SK-N-MC (cell line): ENCODE results near the gene PRXL2A.

Experiments used
- DNase-seq: peaks from one replicate; pipeline ENCODE4 v3.0.0-alpha.2; 2011; ENCODE audit warnings: low read depth, low spot score
- H3K27ac ChIP-seq: fragments of 200-600 bp; sonication (generic); 2 replicates; pipeline ENCODE4 v1.5.1; 2016; ENCODE audit warnings: mixed run types
- H3K36me3 ChIP-seq: fragments of 200-600 bp; sonication (generic); 2 replicates; pipeline ENCODE4 v1.6.1; 2017; ENCODE audit warnings: antibody characterized with exemption, low read length, mixed read lengths; ENCODE audit not compliant: insufficient read depth
- H3K4me3 ChIP-seq: fragments of 200-600 bp; sonication (generic); 2 replicates; pipeline ENCODE4 v1.5.1; 2016
- H3K9ac ChIP-seq: fragments of 200-600 bp; sonication (generic); 2 replicates; pipeline ENCODE4 v1.8.0; 2017; ENCODE audit warnings: mixed run types, mixed read lengths; ENCODE audit not compliant: insufficient read length
- H3K9me3 ChIP-seq: fragments of 200-600 bp; sonication (generic); 2 replicates; pipeline ENCODE4 v1.6.1; 2017; ENCODE audit warnings: low read depth, mild to moderate bottlenecking, antibody characterized with exemption, low read length, moderate library complexity, mixed read lengths
- EZH2 ChIP-seq: fragments of 200-600 bp; sonication (generic); IDR thresholded peaks from one replicate; pipeline ENCODE4 v1.6.1; 2017; ENCODE audit warnings: antibody characterized with exemption
- FOXP2 ChIP-seq: optimal IDR thresholded peaks from 2 replicates; pipeline ENCODE3; 2011; ENCODE audit warnings: mild to moderate bottlenecking, moderate library complexity; ENCODE audit not compliant: insufficient read depth; ENCODE audit errors: extremely low read length, control extremely low read depth
- POLR2AphosphoS5 ChIP-seq: IDR thresholded peaks from 2 replicates; pipeline ENCODE4 v1.6.1; 2012; ENCODE audit warnings: mild to moderate bottlenecking, low read depth, low read length, borderline replicate concordance

The PRXL2A gene

GRCh38 chr10:80407812-80408241, 524 bp upstream of the PRXL2A start:
- DNase-seq = no peak
- peak overlapping the region; percentile 77 for H3K9ac ChIP-seq
- H3K4me3 ChIP-seq = peak overlapping the region; percentile 81
- H3K36me3 ChIP-seq = no peaks in the 10 kb centered on the region
- no peak overlapping the region for H3K27ac ChIP-seq
- no peak for TF ChIP-seq EZH2
- no peak for TF ChIP-seq POLR2AphosphoS5
- H3K9me3 ChIP-seq = no peaks in the 10 kb centered on the region

- DNase-seq = no peak
- TF ChIP-seq FOXP2 = no peak
- no peak for TF ChIP-seq POLR2AphosphoS5
- Histone ChIP-seq H3K36me3 (no peaks in the 10 kb centered on the region), H3K9ac (peak overlapping the region; percentile 77), H3K27ac (no peak overlapping the region), H3K9me3 (no peaks in the 10 kb centered on the region), H3K4me3 (peak overlapping the region; percentile 81)
These were observed 770 bp downstream of the PRXL2A start for GRCh38 chr10:80409121-80409520.

GRCh38 chr10:80410122-80410521, 1.8 kb downstream of the PRXL2A start:
- no peak for DNase-seq
- no peaks in the 10 kb centered on the region for H3K36me3 ChIP-seq
- no peak overlapping the region for H3K9ac ChIP-seq
- H3K9me3 ChIP-seq = no peaks in the 10 kb centered on the region
- TF ChIP-seq EZH2 (no peak), FOXP2 (no peak), POLR2AphosphoS5 (no peak)
- peak overlapping the region; percentile 81 for H3K4me3 ChIP-seq
- H3K27ac ChIP-seq = peak overlapping the region; percentile 16; the same call in 1 of the 2 replicates

- peak overlapping the region; percentile 16; the same call in 1 of the 2 replicates for H3K27ac ChIP-seq
- H3K9ac ChIP-seq = no peak overlapping the region
- no peaks in the 10 kb centered on the region for H3K9me3 ChIP-seq
- DNase-seq = no peak
- no peak for TF ChIP-seq POLR2AphosphoS5
- TF ChIP-seq FOXP2 = no peak
- no peak for TF ChIP-seq EZH2
- no peaks in the 10 kb centered on the region for H3K36me3 ChIP-seq
- H3K4me3 ChIP-seq = peak overlapping the region; percentile 81
These were observed 2.3 kb downstream of the PRXL2A start for GRCh38 chr10:80410578-80411145.

GRCh38 chr10:80411267-80411668, 2.9 kb downstream of the PRXL2A start:
- Histone ChIP-seq H3K36me3 (no peaks in the 10 kb centered on the region), H3K4me3 (no peak overlapping the region), H3K9ac (no peak overlapping the region), H3K27ac (no peak overlapping the region), H3K9me3 (no peaks in the 10 kb centered on the region)
- DNase-seq = no peak
- no peak for TF ChIP-seq EZH2
- no peak for TF ChIP-seq FOXP2
- no peak for TF ChIP-seq POLR2AphosphoS5

- Histone ChIP-seq H3K36me3 (no peaks in the 10 kb centered on the region), H3K4me3 (no peak overlapping the region), H3K27ac (no peak overlapping the region), H3K9me3 (no peaks in the 10 kb centered on the region), H3K9ac (no peak overlapping the region)
- DNase-seq = no peak
- TF ChIP-seq EZH2 (no peak), FOXP2 (no peak), POLR2AphosphoS5 (no peak)
These were observed 3.4 kb downstream of the PRXL2A start for GRCh38 chr10:80411681-80412220.

- TF ChIP-seq FOXP2 = no peak
- TF ChIP-seq POLR2AphosphoS5 = no peak
- no peak for TF ChIP-seq EZH2
- Histone ChIP-seq H3K27ac (no peak overlapping the region), H3K4me3 (no peak overlapping the region)
These were observed 4.1 kb downstream of the PRXL2A start for GRCh38 chr10:80412486-80412885.

GRCh38 chr10:80413271-80413996, 5.1 kb downstream of the PRXL2A start:
- no peaks in the 10 kb centered on the region for H3K36me3 ChIP-seq
- no peak for TF ChIP-seq POLR2AphosphoS5
- TF ChIP-seq FOXP2 = no peak
- TF ChIP-seq EZH2 = no peak
- peak; percentile 6 for DNase-seq
- H3K9me3 ChIP-seq = no peaks in the 10 kb centered on the region
- no peak overlapping the region for H3K9ac ChIP-seq
- H3K27ac ChIP-seq = peak overlapping the region; percentile 70; the same call in 1 of the 2 replicates
- H3K4me3 ChIP-seq = peak overlapping the region; percentile 38; the same call in 1 of the 2 replicates

More at GRCh38 chr10:80412486-80412885, 4.1 kb downstream of the PRXL2A start:
- Histone ChIP-seq H3K36me3 (no peaks in the 10 kb centered on the region), H3K9ac (no peak overlapping the region), H3K9me3 (no peaks in the 10 kb centered on the region)
- DNase-seq = no peak
